ENCODE data around the gene RWDD1.

RWDD1 gene

GRCh38 chr6:116615937-116616736 is 44.8 kb downstream of the RWDD1 start, which contains the start of gene RSPH4A:
Gene RSPH4A, plus strand, starts transcription at chr6:116616479. Its CDS starts 145 bp downstream, at chr6:116616624.
- no peak for FAIRE-seq

GRCh38 chr6:116616737-116617053 is 45.4 kb downstream of the RWDD1 start:
- FAIRE-seq: no peak

- no peak for FAIRE-seq
Measured at GRCh38 chr6:116624036-116624805, 52.9 kb downstream of the RWDD1 start.

- no peak for FAIRE-seq
Measured at GRCh38 chr6:116625872-116626271, 54.6 kb downstream of the RWDD1 start.

GRCh38 chr6:116629563-116629981 is 58.3 kb downstream of the RWDD1 start:
- no peak for FAIRE-seq

- FAIRE-seq: no peak
Measured at GRCh38 chr6:116631379-116631990, 60.2 kb downstream of the RWDD1 start.

- FAIRE-seq: no peak
Measured at GRCh38 chr6:116633685-116634084, 62.4 kb downstream of the RWDD1 start.
